IMR-90 (cell line): ENCODE measurements around the gene COMP. TPM values are rescaled to one million over a fixed set of nuclear protein-coding genes. Genes with fewer than 3 reads are reported as not detected.

Experiments used
- ATAC-seq: fragments of 200-7000 bp; cut with Tn5 transposase; 2 replicates; pipeline ENCODE4 v1.9.1; 2020; ENCODE audit warnings: low read depth, mild to moderate bottlenecking, moderate library complexity
- BruUV-seq: library from RNA; stranded (reverse); fragments of 400-500 nt; replicated peaks from 2 replicates; lab custom pipeline; 2021; lab: Mats Ljungman, UMichigan
- CTCF ChIA-PET: fragments of 300-600 bp; formaldehyde crosslinking; extraction: SDS; loops from one replicate; lab custom pipeline; 2021; ENCODE audit warnings: antibody characterized with exemption; lab: Yijun Ruan, JAX
- POLR2A ChIA-PET: fragments of 300-600 bp; sonication (Branson Sonifier 250); formaldehyde crosslinking; loops from one replicate; lab custom pipeline; 2022; ENCODE audit warnings: antibody characterized with exemption; ENCODE audit not compliant: unreplicated experiment; lab: Charles Lee
- DNase-seq: peaks from one replicate; pipeline ENCODE4 v3.0.0; 2013
- H2AFZ ChIP-seq: replicated peaks from 2 replicates; pipeline ENCODE3; 2013; ENCODE audit warnings: low read length, mild to moderate bottlenecking; ENCODE audit not compliant: poor library complexity
- H2AK5ac ChIP-seq: 2 replicates; pipeline ENCODE4 v1.6.1; 2013; ENCODE audit warnings: low read depth, low read length, inconsistent platforms
- H2AK9ac ChIP-seq: replicated peaks from 2 replicates; pipeline ENCODE3; 2013; ENCODE audit warnings: mild to moderate bottlenecking, low read depth, low read length, moderate library complexity; ENCODE audit not compliant: poor library complexity
- H2BK120ac ChIP-seq: 2 replicates; pipeline ENCODE4 v1.6.1; 2013; ENCODE audit warnings: low read depth, low read length, inconsistent platforms
- H2BK15ac ChIP-seq: 3 replicates; pipeline ENCODE4 v1.6.1; 2013; ENCODE audit warnings: low read depth, low read length, inconsistent platforms
- H2BK20ac ChIP-seq: 2 replicates; pipeline ENCODE4 v1.6.1; 2013; ENCODE audit warnings: low read depth, mild to moderate bottlenecking, inconsistent platforms, low read length, moderate library complexity
- H2BK5ac ChIP-seq: 2 replicates; pipeline ENCODE4 v1.6.1; 2013; ENCODE audit warnings: mild to moderate bottlenecking, low read depth, low read length, inconsistent platforms; ENCODE audit not compliant: poor library complexity, severe bottlenecking
- H3K14ac ChIP-seq: replicated peaks from 2 replicates; pipeline ENCODE4 v1.6.1; 2013; ENCODE audit warnings: low read depth, low read length, inconsistent platforms
- H3K18ac ChIP-seq: 2 replicates; pipeline ENCODE4 v1.6.1; 2013; ENCODE audit warnings: low read depth, low read length, control low read depth
- H3K23ac ChIP-seq: 2 replicates; pipeline ENCODE4 v1.6.1; 2013; ENCODE audit warnings: low read depth, low read length, inconsistent platforms
- H3K27ac ChIP-seq: 2 replicates; pipeline ENCODE4 v1.5.1; 2013; ENCODE audit warnings: mild to moderate bottlenecking, control low read depth, low read length; ENCODE audit not compliant: insufficient read depth
- H3K27me3 ChIP-seq: 2 replicates; pipeline ENCODE4 v1.6.1; 2013; ENCODE audit warnings: low read length; ENCODE audit not compliant: control insufficient read depth, insufficient read depth
- H3K36me3 ChIP-seq: 2 replicates; pipeline ENCODE4 v1.6.1; 2013; ENCODE audit warnings: low read length, mixed read lengths; ENCODE audit not compliant: control insufficient read depth, insufficient read depth
- H3K4ac ChIP-seq: 2 replicates; pipeline ENCODE4 v1.6.1; 2013; ENCODE audit warnings: low read depth, low read length, inconsistent platforms
- H3K4me1 ChIP-seq: 2 replicates; pipeline ENCODE4 v1.6.1; 2013; ENCODE audit warnings: low read length, mixed read lengths; ENCODE audit not compliant: control insufficient read depth, insufficient read depth
- H3K4me2 ChIP-seq: 2 replicates; pipeline ENCODE4 v1.6.1; 2013; ENCODE audit warnings: low read depth, mild to moderate bottlenecking, control low read depth, low read length, moderate library complexity
- H3K4me3 ChIP-seq: 2 replicates; pipeline ENCODE4 v1.5.1; 2013; ENCODE audit warnings: low read depth, mild to moderate bottlenecking, control low read depth, low read length, moderate library complexity; ENCODE audit not compliant: insufficient read depth
- H3K56ac ChIP-seq: 2 replicates; pipeline ENCODE4 v1.6.1; 2013; ENCODE audit warnings: low read length, inconsistent platforms; ENCODE audit not compliant: insufficient read depth; ENCODE audit errors: extremely low read depth
- H3K79me1 ChIP-seq, 2 experiments: 2 replicates each; pipeline ENCODE4 v1.6.1; 2013; ENCODE audit warnings: low read length in 2 of 2, inconsistent platforms in 1 of 2, low read depth in 1 of 2
- H3K9ac ChIP-seq: 2 replicates; pipeline ENCODE4 v1.6.1; 2013; ENCODE audit warnings: low read depth, low read length, control low read depth
- H3K9me1 ChIP-seq: 2 replicates; pipeline ENCODE4 v1.6.1; 2013; ENCODE audit warnings: low read length, inconsistent platforms; ENCODE audit not compliant: insufficient read depth
- H3K9me3 ChIP-seq: 2 replicates; pipeline ENCODE4 v1.6.1; 2013; ENCODE audit warnings: low read length; ENCODE audit not compliant: control insufficient read depth, insufficient read depth
- H4K20me1 ChIP-seq: 2 replicates; pipeline ENCODE4 v1.6.1; 2013; ENCODE audit warnings: low read length, inconsistent platforms; ENCODE audit not compliant: insufficient read depth
- H4K5ac ChIP-seq: 2 replicates; pipeline ENCODE4 v1.6.1; 2013; ENCODE audit warnings: mild to moderate bottlenecking, low read depth, low read length, control low read depth
- H4K8ac ChIP-seq, 2 experiments: 2 replicates each; pipeline ENCODE4 v1.6.1; 2013; ENCODE audit warnings: low read depth in 2 of 2, low read length in 2 of 2, control low read depth in 1 of 2, inconsistent platforms in 1 of 2
- H4K91ac ChIP-seq: 2 replicates; pipeline ENCODE4 v1.6.1; 2013; ENCODE audit warnings: low read depth, low read length, inconsistent platforms; ENCODE audit not compliant: insufficient read depth
- CTCF ChIP-seq: conservative IDR thresholded peaks from 2 replicates; pipeline ENCODE4 v1.5.1; 2012; ENCODE audit warnings: mild to moderate bottlenecking, low read depth, low read length, improper control_type of control experiment
- ELK1 ChIP-seq: fragments of 150-350 bp; IDR thresholded peaks from 2 replicates; pipeline ENCODE4 v1.6.1; 2016; ENCODE audit warnings: low read depth, mild to moderate bottlenecking, low read length, moderate library complexity, borderline replicate concordance
- MAFK ChIP-seq: IDR thresholded peaks from 2 replicates; pipeline ENCODE4 v1.6.1; 2012; ENCODE audit warnings: low read depth, low read length, improper control_type of control experiment
- SMC3 ChIP-seq: fragments of 150-350 bp; IDR thresholded peaks from 2 replicates; pipeline ENCODE4 v1.6.1; 2016; ENCODE audit warnings: low read depth, mild to moderate bottlenecking, antibody characterized with exemption, low read length, moderate library complexity
- WGBS, 2 experiments: methylation state at CpG; one replicate each; pipeline versions ENCODE4 v1.1.5 to v1.1.7; 2013; ENCODE audit warnings: missing lambda C conversion rate in 2 of 2; ENCODE audit not compliant: insufficient read length in 1 of 2; ENCODE audit errors: extremely low coverage in 2 of 2; 5-methylcytosine and 5-hydroxymethylcytosine counted together
- dilution Hi-C: fragments of 300-500 bp; cut with HindIII; formaldehyde crosslinking; loops from one replicate; pipeline ENCODE4 v1.14.3; 2018; ENCODE audit warnings: low sequenced_read_pairs; ENCODE audit not compliant: unreplicated experiment
- in situ Hi-C: fragments of 300-500 bp; cut with MboI; formaldehyde crosslinking; loops from 3 replicates; pipeline ENCODE4 v1.14.3; 2019; ENCODE audit warnings: low sequenced_read_pairs, inconsistent platforms, mixed read lengths
- intact Hi-C: fragments of 100-400 bp; cut with micrococcal nuclease; formaldehyde crosslinking; loops from 2 replicates; pipeline ENCODE4 v1.10.0; 2022
- polyA plus RNA-seq, 3 experiments: library from polyadenylated mRNA; depleted of rRNA; stranded (reverse); fragments of >200 nt; gene quantifications; 2 replicates each; pipeline ENCODE4 v1.2.3, GENCODE V29; 2012; ENCODE audit warnings: low replicate concordance in 1 of 3
- total RNA-seq: library from RNA; depleted of rRNA; stranded (reverse); fragments of >200 nt; gene quantifications from 2 replicates; pipeline ENCODE4 v1.2.3, GENCODE V29; 2012

COMP gene
- total and polyA plus RNA-seq, 2 of the 4 experiments (the other 2 are of a cell fraction) = under 0.01 to 0.43 TPM

- TF ChIP-seq MAFK (no peak), SMC3 (no peak), ELK1 (no peak), CTCF (no peak)
- Histone ChIP-seq H3K4me3 (no peak overlapping the region), H2AK9ac (no peak overlapping the region), H3K56ac (no peak overlapping the region), H3K23ac (no peak overlapping the region), H3K9me1 (peaks cover 7% of the 10 kb centered on the region; the same call in 1 of the 2 replicates), H3K4ac (no peak overlapping the region), H2BK120ac (no peak overlapping the region), H3K27me3 (no peaks in the 10 kb centered on the region), H3K18ac (no peak overlapping the region), H3K36me3 (peaks cover 4% of the 10 kb centered on the region), H4K20me1 (peaks cover 36% of the 10 kb centered on the region), H4K5ac (no peak overlapping the region), H2BK5ac (no peak overlapping the region), H3K14ac (no peak overlapping the region), H3K4me2 (no peak overlapping the region), H4K91ac (no peak overlapping the region), H2AFZ (no peak overlapping the region), H3K27ac (no peak overlapping the region), H3K4me1 (peaks cover 10% of the 10 kb centered on the region), H3K9ac (no peak overlapping the region), H2BK15ac (no peak overlapping the region), H2AK5ac (no peak overlapping the region), H4K8ac (no peak overlapping the region), H3K9me3 (peaks cover 9% of the 10 kb centered on the region), H3K79me1 (peaks cover 0 to 32% of the 10 kb centered on the region in 2 experiments; a peak in 2 of 4 replicates), H2BK20ac (no peak overlapping the region)
- in situ Hi-C loops (no loop called here), dilution Hi-C loops (no loop called here), intact Hi-C loops (loop anchor here (5.0 kb wide), 1 partner anchor 243 kb away; the partner anchor contains the start of gene REX1BD)
- CTCF ChIA-PET = no interaction called here
- BruUV-seq = no TSS peak
- POLR2A ChIA-PET = no interaction called here
- WGBS, 2 experiments = no CpG with 5 or more reads among the region's 2 CpGs
- DNase-seq (no peak), ATAC-seq (no peak)
These were observed 39.4 kb upstream of the COMP start for GRCh38 chr19:18830488-18830887.
